GM21381 (cell line): Measurements from ENCODE around the gene ZSCAN32.

Experiments
- ATAC-seq: cut with Tn5 transposase; IDR thresholded peaks from one replicate; pipeline ENCODE4 v1.9.1; 2021; ENCODE audit warnings: mild to moderate bottlenecking, moderate library complexity; ENCODE audit not compliant: unreplicated experiment

ZSCAN32 gene

DNA sequence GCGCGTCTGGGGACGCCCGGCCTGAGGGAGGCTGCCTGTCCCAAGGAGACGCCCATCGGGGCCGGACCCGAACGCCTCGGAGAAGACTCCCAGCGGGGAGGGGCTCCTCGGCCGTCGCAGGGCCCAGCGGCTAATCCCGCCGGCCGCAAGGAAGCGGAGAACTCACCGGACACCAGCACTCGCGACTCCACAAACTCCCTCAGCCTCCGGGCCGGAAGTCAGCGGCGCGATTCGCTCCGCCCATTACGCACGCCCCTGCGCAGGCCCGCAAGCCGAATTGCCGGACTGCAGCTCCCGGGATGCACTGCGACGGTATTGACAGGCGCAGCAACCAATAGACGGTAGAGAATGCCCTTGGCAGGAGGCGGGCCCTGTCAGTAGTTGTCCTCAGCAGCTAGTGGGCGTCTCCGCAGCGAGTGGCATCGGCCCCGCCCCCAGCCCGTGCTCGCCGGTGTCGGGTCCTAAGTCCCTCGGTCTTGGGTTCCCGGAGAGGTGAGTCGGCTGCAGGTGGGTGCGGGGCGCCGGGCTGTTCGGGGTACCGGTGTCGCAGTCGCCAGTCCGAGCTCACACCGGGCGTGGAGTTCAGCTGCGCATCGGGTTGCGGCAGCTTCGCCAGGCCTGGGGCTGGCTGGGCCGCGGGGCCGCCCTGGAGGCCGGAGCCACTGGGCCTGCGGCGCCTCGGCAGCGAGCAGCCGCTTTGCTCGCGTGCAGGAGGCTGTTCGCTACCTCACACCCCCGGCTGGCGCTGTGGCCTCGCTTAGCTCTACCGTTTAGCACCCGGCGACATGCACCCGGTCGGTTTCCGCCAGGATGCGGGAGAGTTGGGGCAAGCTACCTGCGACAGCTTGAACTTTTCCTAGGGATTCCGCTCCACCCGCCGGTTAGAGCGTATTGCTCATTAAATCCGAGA, at the start of gene ZSCAN32, which contains the start of gene ZNF174:
Gene ZSCAN32, minus strand, starts transcription at position 226 of the 910 bp plus-strand sequence. CDS start 3,447 bp downstream, outside the sequence.
Gene ZNF174, plus strand, starts transcription at position 437 of the 910 bp plus-strand sequence. CDS start 790 bp downstream, outside the sequence.
- ATAC-seq: peak; percentile 97

DNA sequence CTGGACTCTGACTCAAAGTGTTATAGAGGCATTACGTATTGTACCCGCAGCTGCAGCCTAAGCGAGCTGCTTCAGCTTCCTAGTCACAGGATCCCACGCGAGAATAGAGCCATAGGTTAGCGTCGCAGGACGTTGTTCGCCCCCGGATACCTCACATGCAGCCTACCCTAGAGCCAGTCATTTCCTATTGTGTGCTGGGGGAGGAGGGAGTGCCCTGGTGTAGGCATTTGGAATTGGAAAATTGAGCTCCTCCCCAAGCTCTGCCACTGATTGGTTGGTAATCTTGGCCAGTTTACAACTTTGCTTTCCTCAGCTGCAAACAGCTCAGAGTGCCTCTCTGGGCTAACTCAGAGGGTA, 43.2 kb upstream of the ZSCAN32 start:
- ATAC-seq: peak; percentile 16

DNA sequence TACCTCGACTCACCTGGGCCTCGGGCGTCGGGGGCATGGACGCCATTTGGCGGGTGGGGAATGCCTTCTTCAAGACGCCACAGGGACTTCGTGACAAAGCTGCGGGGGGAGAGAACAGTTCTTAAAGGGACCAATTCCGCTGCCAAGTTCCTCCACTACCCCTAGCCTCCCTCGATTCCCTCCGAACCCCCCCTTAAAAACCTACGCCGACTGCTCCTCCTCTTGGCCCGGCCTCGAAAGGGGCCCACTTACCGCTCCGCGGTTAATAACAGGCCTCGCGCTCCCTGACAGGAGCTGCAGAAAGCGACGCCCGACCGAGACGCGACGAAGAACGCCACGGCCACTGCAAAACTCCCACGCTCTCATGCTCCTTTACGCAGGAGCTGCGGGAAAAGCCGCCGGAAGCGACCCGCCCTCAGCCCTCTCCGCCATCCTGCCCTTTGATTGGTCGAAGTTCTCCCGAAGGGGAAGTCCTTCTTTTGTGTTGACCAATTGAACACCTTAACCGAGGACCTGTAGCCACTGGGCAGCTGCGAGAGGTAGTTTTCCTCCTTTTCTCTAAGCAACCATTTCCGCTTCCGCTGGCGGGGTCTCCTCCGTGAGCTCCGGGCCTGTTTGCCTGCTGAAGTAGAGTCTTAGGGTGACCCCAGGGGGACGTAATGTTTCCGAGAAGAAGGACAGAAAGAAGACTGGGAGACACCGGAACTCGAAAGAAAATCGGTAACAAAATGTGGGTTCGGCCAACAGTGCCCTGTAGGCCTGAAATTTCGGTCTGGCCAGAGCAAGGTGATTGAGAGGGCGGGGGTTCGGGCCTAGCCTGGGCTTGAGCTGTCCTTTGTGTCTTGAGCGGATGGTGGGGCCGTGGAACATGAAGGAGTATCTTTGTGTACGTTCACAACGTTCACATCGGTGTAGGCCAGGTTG, 42.6 kb upstream of the ZSCAN32 start, which contains the start of the genes NAA60 and ZNF597:
Gene NAA60, plus strand, starts transcription at position 573 of the 924 bp plus-strand sequence. CDS start 32,548 bp downstream, outside the sequence.
Gene ZNF597, minus strand, starts transcription at position 397 of the 924 bp plus-strand sequence. Its CDS starts 351 bp downstream, at position 46.
- ATAC-seq: peak; percentile 93

DNA sequence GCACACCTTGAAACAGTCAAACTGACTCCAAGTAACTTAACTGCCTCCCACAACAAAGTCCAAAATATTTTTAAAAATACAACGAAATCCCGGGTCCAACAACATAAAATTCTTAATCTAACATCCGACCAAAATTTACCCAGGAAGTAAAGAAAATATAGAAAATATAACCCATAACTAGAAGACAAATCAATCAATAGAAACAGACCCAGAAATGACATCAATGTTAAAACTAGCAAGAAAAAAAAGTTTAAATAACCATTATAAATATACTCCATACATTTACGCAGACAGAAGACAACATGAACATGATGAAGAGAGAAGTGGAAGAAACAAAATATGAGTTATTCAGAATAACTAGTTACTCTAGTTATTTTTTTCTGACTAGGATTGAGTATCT, 38.8 kb upstream of the ZSCAN32 start:
- ATAC-seq: no peak

DNA sequence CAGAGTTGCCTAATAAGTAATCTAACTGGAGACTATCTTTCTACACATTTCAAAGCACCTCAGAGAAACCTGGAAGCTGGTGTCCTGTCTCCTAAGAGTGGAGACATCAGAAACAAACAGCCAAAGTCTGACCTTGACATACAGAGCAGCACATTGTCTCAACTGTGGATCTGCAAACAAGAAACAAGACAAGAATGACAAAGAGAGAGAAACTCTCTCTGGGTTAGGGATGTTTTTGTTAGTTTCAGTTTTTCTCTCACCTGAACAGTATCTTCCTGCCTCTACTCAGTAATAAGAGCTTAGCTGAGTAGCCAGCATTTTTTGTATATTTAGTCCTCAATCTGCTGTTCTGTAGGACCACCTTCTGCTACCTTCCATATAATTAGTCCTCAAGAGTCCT, 33.6 kb upstream of the ZSCAN32 start:
- ATAC-seq: no peak

DNA sequence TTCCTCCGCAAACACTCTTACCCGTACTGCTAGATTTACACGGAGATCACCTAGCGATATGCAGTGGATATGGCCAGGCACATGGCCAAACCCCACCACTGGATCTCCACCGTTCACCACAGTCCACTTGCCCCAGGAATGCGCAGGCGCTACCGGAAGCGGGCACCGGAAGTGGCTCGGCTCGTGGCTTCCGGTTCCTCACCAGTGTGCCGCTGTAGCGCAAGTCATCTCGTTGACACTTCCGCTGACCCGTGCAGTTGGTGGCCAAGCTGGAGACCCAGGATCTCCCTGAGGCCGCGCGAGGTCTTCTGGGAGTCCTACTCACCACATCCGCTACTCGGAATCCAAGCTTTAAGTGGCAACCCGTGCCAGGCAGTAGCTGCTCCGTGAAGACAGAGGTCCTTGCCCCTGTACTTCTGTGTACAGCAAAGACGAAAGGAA, 31.0 kb upstream of the ZSCAN32 start:
- no peak for ATAC-seq

DNA sequence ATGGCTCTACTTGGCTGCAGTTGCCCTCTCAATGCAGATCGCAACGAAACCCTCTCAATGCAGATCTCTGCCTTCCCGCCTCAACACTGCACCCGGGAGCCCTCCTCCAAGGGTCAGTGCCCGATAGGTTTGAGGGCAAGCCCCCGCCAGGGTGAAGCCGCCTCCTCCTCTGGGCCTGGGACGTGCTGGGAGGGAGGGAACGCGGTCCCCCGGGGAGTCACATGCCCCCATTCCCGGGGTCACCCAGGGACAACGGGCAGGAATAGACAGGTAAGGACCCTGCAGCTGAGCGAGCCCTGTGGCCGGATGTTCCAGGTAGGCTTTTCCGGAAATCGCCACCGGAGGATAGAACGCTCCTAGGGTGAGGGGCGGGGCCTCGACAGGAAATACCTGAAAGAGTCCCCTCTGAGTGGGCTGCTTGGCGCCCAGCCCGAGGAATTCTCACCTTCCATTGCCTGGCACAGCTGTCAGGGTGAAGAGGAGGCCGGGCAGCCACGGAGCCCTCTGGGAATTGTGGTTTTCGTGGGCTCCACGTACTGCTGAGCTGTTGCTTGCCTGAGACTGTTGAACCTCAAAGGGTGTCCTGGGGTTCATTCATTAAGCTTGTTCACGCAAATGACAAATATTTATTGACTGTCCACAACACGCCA, 13.1 kb upstream of the ZSCAN32 start:
- no peak for ATAC-seq

DNA sequence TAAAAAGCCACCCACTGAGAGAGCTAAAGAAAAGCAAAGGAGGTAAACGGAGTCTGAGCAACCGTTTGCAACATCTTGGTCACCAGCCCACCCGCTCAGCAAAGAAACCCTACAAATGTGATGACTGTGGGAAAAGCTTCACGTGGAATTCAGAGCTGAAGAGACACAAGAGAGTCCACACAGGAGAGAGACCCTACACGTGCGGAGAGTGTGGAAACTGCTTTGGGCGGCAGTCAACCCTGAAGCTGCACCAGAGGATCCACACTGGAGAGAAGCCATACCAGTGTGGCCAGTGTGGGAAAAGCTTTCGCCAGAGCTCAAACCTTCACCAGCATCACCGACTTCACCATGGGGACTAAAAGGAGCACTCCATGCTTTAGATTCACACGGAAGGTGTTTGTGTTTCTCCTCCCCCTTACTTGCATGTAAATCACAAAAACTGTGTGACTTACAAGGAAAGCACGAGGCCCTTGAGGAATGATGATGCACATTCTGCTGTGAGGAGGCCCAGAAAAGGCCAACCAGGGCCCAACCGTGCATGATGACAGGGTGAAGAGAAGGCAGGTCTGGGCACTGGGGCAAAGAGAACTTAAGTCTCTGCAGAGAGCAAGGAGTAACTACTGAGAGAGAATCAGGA, 7.9 kb upstream of the ZSCAN32 start:
- no peak for ATAC-seq

DNA sequence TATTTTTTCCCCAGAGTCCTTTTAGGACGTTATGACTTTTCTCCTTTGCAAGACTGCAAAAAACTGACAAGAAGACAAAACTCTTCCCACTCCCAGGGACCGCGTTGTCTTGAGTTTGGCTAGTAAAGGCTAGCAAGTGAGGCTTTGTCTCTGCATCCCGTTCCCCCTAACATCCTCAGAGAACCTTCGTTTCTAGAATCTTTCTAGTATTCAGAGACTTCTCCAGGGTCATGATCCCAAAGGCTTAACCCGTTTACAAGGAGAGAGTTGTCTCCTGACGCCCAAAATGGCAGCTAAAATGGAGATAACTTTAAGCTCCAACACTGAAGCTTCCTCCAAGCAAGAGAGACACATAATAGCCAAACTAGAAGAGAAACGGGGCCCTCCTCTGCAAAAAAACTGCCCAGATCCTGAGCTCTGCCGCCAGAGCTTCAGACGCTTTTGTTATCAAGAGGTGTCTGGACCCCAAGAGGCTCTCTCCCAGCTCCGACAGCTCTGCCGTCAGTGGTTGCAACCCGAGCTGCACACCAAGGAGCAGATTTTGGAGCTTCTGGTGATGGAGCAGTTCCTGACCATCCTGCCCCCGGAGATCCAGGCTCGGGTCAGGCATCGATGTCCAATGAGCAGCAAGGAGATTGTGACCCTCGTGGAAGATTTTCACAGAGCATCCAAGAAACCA, 1.1 kb upstream of the ZSCAN32 start:
- ATAC-seq: no peak

DNA sequence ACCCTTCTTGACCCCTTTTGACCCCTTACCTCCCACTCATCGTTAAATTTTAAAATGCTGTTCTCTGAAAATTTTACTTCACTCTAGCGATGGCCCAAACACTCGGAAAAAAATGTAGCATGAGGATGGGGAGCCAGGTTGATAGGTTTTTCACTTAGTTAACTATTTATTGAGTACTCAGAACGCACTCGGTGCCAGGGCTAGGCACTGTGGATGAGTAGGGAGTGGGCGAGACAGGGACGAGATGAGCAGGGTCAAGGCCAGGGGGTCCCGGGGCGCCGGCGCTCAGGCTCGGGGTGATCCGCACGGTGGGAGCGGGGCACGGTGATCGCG, 392 bp downstream of the ZSCAN32 start:
- ATAC-seq: no peak

DNA sequence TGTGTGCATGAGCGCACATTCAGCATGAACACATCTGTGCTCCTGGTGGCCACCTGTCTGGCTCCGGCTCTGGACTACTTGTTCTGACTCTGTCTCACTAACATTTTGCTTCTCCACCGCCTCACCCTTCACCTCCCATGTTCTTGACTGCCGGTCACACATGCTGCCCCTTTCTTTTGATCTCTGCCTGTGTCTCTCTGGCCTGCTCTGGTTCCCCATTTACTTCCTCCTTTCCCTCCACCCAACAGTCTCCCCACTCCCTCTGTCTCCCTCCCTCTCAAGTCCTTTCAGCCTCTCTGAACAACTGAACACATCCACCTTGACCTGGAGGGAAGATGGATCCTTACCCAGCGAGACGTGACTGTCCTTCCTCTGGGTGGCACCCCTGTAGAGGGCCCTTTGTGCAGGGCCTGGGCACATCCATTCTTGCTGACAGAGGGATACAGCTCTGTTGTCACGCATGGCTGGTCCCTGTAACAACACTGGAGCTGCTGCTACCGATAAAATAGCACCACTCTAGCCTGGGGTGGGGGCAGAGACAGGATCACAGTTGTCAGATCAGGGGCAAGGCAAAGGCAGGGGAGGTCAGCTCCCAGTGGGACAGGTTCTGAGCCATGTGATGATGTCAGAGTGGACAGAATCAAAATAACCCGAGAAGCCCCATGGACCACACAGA, 11.0 kb downstream of the ZSCAN32 start:
- no peak for ATAC-seq

DNA sequence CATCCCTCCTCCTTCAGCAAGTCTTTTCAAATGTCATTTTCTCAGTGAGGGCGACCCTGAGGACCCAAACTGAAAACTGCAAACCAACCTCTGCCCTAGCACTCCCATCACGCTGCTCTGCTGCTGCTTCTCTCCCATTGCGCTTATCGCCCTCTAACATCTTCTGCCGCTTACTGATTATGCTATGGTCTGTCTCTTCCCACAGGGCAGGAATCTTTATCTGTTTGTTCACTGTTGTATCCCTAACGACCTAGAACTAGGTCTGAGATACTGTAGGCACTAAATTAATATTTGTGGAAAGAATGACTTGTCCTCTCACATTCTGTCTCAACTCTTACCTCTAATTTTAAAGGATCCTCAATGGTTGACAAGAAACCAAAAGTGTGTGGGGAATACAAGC, 12.5 kb downstream of the ZSCAN32 start:
- ATAC-seq: no peak

DNA sequence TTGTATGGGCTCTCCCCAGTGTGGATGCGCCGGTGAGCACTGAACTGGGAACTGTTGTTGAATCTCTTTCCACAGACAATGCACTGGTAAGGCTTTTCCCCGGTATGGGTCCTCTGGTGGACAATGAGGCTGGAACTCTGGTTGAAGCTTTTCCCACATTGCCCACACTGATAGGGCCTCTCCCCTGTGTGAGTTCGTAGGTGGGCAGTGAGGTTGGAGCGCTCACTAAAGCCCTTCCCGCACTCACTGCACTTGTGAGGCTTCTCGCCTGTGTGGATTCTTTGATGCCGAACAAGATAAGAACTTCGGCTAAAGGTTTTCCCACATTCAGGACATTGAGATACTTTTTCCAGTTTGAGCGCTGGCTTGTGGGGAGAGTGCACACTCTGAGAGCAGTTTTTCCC, 17.8 kb downstream of the ZSCAN32 start:
- ATAC-seq: no peak

DNA sequence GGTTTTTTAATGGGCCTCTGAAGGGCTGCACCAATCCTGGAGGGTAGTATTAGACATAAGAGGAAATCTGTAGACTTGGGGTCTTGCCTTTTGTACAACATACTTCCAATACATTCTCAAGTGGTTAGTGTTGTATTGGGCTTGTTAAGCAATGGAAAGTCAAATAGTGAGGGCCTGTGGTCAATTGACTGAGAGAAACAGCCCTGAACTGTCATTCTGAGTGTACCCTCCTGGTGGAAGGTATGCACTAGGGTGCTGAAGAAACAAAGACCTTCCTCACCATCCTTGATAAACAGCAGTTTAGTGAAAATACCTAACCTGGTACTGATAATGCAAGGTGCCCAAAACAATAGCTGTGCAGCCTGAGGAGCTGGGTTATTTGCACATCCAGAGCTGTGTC, 22.9 kb downstream of the ZSCAN32 start:
- ATAC-seq: no peak

DNA sequence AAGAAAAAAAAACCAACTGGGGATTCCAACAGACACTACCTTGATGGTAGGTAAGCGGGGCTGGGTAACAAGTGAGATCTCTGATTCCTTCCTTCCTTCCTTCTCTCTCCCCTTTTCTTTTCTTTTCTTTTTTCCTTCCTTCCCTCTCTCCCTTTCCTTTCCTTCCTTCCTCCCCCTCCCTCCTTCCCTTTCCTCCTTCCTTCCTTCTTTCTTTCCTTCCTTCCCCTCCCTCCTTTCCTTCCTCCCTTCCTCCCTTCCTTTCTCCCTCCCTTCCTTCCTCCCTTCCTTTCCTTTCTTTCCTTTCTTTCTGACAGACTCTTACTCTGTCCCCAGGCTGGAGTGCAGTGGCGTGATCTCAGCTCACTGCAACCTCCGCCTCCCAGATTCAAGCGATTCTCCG, 25.1 kb downstream of the ZSCAN32 start:
- ATAC-seq: no peak

DNA sequence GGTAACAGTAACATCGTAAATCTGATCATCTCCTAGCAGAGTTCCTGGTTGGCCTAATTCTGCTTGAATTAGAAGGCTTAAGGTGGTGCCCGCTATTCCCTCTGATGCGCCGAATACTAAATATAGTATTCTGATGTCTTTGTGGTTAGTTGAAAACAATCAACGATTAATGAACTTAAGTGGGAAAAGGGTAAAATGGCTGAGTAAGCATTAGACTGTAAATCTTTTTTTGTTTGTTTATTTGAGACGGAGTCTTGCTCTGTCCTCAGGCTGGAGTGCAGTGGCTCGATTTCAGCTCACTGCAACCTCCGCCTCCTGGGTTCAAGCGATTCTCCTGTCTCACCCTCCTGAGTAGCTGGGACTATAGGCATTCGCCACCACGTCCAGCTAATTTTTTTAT, 31.7 kb downstream of the ZSCAN32 start:
- no peak for ATAC-seq

DNA sequence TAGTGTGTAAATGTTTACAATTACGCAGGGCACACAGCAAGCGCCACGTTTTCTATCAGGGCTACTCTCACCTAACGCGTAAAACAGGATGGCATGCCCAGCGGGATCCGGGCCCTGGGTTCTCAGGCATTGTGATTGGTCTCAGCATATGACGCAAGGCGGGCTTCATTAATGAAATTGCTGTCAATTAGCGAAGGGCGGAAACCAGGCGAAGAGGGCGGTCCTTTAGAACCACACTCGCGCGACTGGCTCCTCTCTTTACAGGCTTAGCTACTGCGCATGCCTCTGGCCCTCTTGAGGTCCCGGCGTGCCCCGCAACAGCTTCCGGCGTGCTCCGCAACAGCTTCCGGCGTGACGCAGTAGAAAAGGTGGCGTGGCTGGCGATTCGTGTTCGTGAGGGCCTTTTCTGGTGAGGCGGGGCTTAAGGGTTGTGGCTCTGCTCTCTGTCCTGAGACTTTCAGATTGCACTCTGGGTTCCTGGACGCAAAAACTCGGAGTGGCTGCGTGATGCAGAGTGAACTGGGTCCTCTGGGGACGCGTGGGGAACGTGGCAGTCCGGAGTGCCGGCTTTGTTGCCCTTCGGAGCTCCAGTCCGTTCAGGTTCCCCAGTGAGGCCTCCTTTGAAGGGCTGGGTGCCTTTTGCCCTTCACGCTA, 35.9 kb downstream of the ZSCAN32 start:
- peak; percentile 78 for ATAC-seq

DNA sequence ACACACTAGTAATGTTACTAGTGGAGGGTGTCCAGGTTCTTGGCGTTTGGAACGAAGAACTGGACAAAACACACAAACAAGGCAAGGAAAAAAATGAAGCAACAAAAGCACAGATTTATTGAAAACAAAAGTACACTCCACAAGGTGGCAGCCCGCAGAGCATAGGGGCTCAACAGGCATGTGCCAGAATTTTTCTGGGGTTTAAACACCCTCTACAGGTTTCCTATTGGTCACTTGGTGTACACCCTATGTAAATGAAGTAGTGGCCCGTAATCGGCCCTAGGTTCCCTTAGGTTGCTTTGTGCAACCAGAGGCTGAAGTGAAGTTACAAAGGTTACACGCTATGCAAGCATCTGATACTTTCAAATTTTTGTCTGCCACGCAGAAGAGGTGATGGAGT, 37.0 kb downstream of the ZSCAN32 start:
- ATAC-seq: no peak

DNA sequence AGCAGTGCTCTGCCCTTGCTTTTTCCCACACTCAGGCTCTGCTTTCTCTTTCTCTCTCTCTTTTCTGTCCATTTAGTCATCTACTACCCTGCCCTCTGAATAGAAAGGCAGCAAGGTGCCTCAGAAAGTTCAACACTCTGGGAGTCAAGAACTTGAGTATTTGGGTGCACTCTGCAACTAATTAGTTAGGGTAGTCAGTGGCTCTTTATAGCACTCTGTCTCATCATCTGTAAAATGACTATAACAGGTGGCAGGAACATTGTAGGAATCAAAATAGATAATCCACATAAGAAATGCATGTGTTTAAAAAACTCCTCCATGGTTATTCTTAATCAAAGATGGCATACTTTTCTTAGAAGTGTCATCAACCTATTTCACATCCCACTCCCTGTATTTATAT, 37.9 kb downstream of the ZSCAN32 start:
- no peak for ATAC-seq
